ENCODE measurements around the gene WRNIP1.

WRNIP1 gene

DNA sequence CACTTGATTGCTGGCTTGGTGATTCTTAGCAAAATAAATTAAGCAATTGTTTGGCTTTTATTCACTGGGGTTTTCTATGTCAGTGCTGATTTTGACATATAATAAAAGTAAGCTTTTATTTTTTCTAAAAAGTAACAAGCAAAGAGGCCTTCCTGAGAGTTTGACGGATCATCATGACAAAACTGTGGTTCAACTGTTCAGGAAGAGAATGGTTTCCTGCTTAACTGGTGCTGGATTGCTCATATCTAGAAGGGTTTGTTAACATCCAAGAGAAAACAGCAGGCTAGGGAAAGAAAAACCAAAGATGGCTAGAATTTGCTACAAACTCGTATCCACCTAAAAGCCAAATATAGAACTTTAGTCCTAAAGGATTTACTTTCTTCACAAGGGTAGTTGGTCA is 55.2 kb downstream of the WRNIP1 start:
- no peak overlapping the region for H3K4me3 ChIP-seq (ENCODE audit: low read depth, low read length)
- TF ChIP-seq, protein P1, sequence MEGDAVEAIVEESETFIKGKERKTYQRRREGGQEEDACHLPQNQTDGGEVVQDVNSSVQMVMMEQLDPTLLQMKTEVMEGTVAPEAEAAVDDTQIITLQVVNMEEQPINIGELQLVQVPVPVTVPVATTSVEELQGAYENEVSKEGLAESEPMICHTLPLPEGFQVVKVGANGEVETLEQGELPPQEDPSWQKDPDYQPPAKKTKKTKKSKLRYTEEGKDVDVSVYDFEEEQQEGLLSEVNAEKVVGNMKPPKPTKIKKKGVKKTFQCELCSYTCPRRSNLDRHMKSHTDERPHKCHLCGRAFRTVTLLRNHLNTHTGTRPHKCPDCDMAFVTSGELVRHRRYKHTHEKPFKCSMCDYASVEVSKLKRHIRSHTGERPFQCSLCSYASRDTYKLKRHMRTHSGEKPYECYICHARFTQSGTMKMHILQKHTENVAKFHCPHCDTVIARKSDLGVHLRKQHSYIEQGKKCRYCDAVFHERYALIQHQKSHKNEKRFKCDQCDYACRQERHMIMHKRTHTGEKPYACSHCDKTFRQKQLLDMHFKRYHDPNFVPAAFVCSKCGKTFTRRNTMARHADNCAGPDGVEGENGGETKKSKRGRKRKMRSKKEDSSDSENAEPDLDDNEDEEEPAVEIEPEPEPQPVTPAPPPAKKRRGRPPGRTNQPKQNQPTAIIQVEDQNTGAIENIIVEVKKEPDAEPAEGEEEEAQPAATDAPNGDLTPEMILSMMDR (IDR thresholded peaks at IDR 0.05; ENCODE audit: control insufficient read depth, extremely low read depth, insufficient read depth) = no peak
- DNase-seq (ENCODE audit: low read depth) = no peak

DNA sequence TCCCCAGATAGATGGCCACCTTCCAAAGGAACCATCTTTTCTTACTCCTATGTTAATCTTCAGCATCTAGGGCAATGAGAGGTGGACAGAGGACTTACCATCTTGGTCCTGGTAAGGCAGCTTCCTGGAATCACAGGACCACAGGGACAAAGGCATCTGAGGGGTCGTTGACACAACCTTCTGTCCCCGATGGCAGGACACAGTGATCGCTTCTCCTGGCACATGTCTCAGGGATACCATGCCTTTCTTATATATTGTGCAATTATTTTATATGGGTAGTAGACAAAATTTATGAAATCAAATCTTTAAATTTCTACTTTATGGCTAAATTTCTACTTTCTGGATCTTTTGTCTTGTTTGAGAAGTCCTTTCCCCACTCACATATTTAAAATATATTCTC is 56.4 kb downstream of the WRNIP1 start:
- no peak overlapping the region for H3K4me3 ChIP-seq (ENCODE audit: low read depth, low read length)
- TF ChIP-seq, protein P1 (IDR thresholded peaks at IDR 0.05; ENCODE audit: control insufficient read depth, extremely low read depth, insufficient read depth) = no peak
- DNase-seq (ENCODE audit: low read depth) = no peak

DNA sequence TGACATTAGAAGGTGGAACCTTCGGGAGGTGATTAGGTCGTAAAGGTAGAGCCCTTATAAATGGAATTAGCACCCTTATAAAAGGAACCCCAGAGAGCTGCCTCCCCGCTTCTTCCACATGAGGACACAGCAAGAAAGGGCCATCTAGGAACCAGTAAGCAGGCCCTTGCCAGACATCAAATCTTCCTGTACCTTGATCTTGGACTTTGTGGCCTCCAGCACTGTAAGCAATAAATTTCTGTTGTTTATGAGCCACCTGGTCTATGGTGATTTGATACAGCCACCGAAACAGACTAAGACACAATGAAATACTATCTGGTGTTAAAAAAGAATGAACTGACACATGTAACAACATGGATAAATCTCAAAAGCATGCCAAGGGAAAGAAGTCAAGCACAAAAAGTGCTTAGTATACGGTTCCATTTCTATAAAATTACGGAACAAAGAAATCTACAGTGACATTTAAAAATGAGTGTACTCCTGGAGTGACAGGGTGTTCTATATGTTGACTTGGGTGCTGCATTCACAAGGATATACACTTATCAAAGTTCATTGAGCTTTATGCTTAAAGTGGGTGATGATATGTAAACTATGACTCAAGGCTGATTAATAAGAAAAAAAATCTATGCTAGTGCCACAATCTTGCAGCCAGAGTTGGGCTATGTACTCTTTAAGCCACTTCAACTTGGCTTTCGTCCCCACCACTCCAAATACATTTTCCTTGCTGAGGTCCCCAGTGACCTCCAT is 58.1 kb downstream of the WRNIP1 start:
- DNase-seq (ENCODE audit: low read depth) = no peak
- H3K4me3 ChIP-seq (ENCODE audit: low read depth, low read length) = no peak overlapping the region
- TF ChIP-seq, protein P1 (IDR thresholded peaks at IDR 0.05; ENCODE audit: control insufficient read depth, extremely low read depth, insufficient read depth) = no peak

DNA sequence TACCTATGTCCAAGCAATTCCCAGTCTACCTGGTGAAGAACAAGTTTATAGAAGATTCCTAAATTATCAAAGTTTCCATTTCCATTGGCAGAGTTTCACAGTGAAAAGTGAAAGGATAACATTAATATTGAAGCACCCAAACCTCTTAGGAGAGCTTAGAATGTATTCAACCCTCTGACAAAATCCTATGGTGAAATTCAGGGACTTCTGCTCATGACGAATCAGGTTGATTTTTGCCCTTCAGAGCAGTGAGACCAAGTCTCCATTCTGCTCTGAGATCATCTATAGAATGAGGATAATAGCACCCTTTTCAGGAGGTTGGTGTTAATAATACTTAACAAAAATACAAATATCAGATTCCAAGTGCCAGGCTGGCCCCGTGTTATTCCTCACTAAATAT is 60.9 kb downstream of the WRNIP1 start:
- TF ChIP-seq, protein P1 (IDR thresholded peaks at IDR 0.05; ENCODE audit: control insufficient read depth, extremely low read depth, insufficient read depth) = no peak
- no peak overlapping the region for H3K4me3 ChIP-seq (ENCODE audit: low read depth, low read length)
- no peak for DNase-seq (ENCODE audit: low read depth)

DNA sequence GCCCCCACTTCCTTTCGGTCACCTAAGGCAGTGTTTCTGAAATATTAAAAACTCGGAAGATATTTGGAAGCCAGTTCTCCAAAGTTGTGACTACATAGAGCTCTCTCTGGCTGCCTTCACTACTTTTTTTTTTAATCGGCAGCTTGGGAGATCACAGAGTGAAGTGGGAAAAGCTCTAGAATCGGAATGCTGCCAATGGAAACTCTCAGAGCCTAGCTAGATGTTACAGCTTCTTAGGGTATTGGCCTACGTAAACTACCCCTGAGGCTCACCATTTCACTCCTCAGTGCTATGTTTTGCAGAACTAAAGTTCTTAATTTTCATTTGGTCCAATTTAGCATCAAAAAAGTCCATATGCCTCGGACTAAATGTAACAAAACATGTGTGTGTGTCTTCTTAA is 61.9 kb downstream of the WRNIP1 start:
- TF ChIP-seq, protein P1 (IDR thresholded peaks at IDR 0.05; ENCODE audit: control insufficient read depth, extremely low read depth, insufficient read depth) = no peak
- no peak overlapping the region for H3K4me3 ChIP-seq (ENCODE audit: low read depth, low read length)
- no peak for DNase-seq (ENCODE audit: low read depth)

DNA sequence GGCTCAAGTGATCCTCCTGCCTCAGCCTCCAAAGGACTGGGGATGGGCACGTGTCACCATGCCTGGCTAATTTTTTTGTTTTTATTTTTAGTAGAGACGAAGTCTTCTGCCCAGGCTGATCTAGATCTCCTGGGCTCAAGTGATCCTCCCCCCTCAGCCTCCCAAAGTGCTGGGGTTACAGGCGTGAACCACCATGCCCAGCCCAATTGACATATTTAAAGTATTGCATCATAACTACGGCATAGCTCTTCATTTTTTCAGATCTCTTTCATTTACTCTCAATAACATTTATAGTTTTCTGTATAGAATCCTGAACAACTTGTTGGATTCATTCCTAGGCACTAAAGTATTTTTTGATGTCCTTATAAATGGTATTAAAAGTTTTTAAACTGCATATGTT is 63.4 kb downstream of the WRNIP1 start:
- no peak for DNase-seq (ENCODE audit: low read depth)
- no peak overlapping the region for H3K4me3 ChIP-seq (ENCODE audit: low read depth, low read length)
- TF ChIP-seq, protein P1 (IDR thresholded peaks at IDR 0.05; ENCODE audit: control insufficient read depth, extremely low read depth, insufficient read depth) = no peak

DNA sequence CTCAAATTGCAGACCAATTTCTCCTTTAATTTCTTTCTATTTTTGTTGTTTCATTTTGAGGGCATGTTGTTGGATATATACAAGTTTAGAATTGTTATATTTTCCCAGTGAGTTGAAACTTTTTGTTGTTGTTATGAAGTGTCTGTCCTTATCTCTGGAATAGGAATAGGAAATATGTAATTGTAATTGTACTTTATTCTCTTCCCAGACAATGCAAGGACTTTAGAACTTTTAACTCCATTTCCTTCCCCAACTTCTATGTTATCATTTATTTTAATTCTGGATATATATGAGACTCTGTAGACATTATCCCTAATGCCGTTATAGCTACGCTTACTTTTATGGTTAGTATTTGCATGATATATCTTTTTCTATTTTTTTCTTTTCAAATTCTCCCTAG is 64.1 kb downstream of the WRNIP1 start:
- DNase-seq (ENCODE audit: low read depth) = no peak
- H3K4me3 ChIP-seq (ENCODE audit: low read depth, low read length) = no peak overlapping the region
- TF ChIP-seq, protein P1 (IDR thresholded peaks at IDR 0.05; ENCODE audit: control insufficient read depth, extremely low read depth, insufficient read depth) = no peak
